Keratinocyte (primary cell): ENCODE measurements around the gene LCORL. TPM values are rescaled to one million over a fixed set of nuclear protein-coding genes. Genes with fewer than 3 reads are reported as not detected.

Experiments
- DNase-seq: peaks from one replicate; pipeline ENCODE4 v3.0.0-alpha.2; 2011; ENCODE audit warnings: low read depth, missing footprints, low spot score
- FAIRE-seq: peaks from 2 replicates; lab custom pipeline; 2011; peaks lifted over from hg19 to GRCh38; lab: Jason Lieb, UNC
- H2AFZ ChIP-seq: 2 replicates; pipeline ENCODE4 v1.6.0; 2012; ENCODE audit warnings: low read length, control low read depth, inconsistent platforms; ENCODE audit not compliant: control insufficient read depth
- H3K27ac ChIP-seq: 2 replicates; pipeline ENCODE4 v1.5.1; 2011; ENCODE audit warnings: low read length; ENCODE audit not compliant: control insufficient read depth, insufficient read depth
- H3K27me3 ChIP-seq: 3 replicates; pipeline ENCODE4 v1.6.0; 2011; ENCODE audit warnings: low read length; ENCODE audit not compliant: control insufficient read depth, insufficient read depth; ENCODE audit errors: extremely low read depth
- H3K36me3 ChIP-seq, 2 experiments: 2 replicates in 1 of 2; 3 replicates in 1 of 2; pipeline ENCODE4 v1.5.1; 2011; ENCODE audit warnings: low read length in 2 of 2, mild to moderate bottlenecking in 1 of 2; ENCODE audit not compliant: control insufficient read depth in 2 of 2, insufficient read depth in 2 of 2; ENCODE audit errors: extremely low read depth in 1 of 2
- H3K4me1 ChIP-seq: 3 replicates; pipeline ENCODE4 v1.5.1; 2011; ENCODE audit warnings: low read length; ENCODE audit not compliant: control insufficient read depth, insufficient read depth; ENCODE audit errors: extremely low read depth
- H3K4me2 ChIP-seq: 3 replicates; pipeline ENCODE4 v1.6.0; 2011; ENCODE audit warnings: low read depth, low read length; ENCODE audit not compliant: control insufficient read depth, insufficient read depth; ENCODE audit errors: extremely low read depth
- H3K4me3 ChIP-seq, 3 experiments: fragments of 200-600 bp in 1 of 3; sonication (generic) in 1 of 3; 2 replicates in 2 of 3; 3 replicates in 1 of 3; pipeline ENCODE4 v1.5.1; 2011 to 2016; ENCODE audit warnings: low read length in 3 of 3, mild to moderate bottlenecking in 3 of 3, control low read depth in 2 of 3, inconsistent platforms in 1 of 3, low read depth in 1 of 3, mixed read lengths in 1 of 3, mixed run types in 1 of 3, moderate library complexity in 1 of 3; ENCODE audit not compliant: control insufficient read depth in 2 of 3, insufficient read depth in 2 of 3; ENCODE audit errors: extremely low read depth in 1 of 3
- H3K79me2 ChIP-seq: 2 replicates; pipeline ENCODE4 v1.6.0; 2012; ENCODE audit warnings: low read length; ENCODE audit not compliant: control insufficient read depth, insufficient read depth
- H3K9ac ChIP-seq: 3 replicates; pipeline ENCODE4 v1.6.0; 2011; ENCODE audit warnings: low read length; ENCODE audit not compliant: control insufficient read depth, insufficient read depth; ENCODE audit errors: extremely low read depth
- H3K9me1 ChIP-seq: 3 replicates; pipeline ENCODE4 v1.6.0; 2011; ENCODE audit warnings: low read length; ENCODE audit not compliant: control insufficient read depth, insufficient read depth; ENCODE audit errors: extremely low read depth
- H3K9me3 ChIP-seq: 2 replicates; pipeline ENCODE4 v1.5.1; 2012; ENCODE audit warnings: low read depth, low read length; ENCODE audit not compliant: control insufficient read depth
- H4K20me1 ChIP-seq: 3 replicates; pipeline ENCODE4 v1.6.0; 2011; ENCODE audit warnings: low read length; ENCODE audit not compliant: control insufficient read depth, insufficient read depth; ENCODE audit errors: extremely low read depth
- EZH2 ChIP-seq: IDR thresholded peaks from one replicate; pipeline ENCODE4 v1.6.1; 2012; ENCODE audit warnings: inconsistent platforms, mild to moderate bottlenecking, low read length, moderate library complexity
- dilution Hi-C: fragments of 300-500 bp; cut with MboI; formaldehyde crosslinking; loops from one replicate; pipeline ENCODE4 v1.7.0; 2020; ENCODE audit warnings: low sequenced_read_pairs; ENCODE audit not compliant: extremely low pct_ligation_motif_present
- polyA plus RNA-seq, 5 experiments: library from polyadenylated mRNA; depleted of rRNA in 3 of 5; stranded (reverse) in 3 of 5; stranded (forward) in 1 of 5; unstranded in 1 of 5; fragments of >200 nt; gene quantifications; 1 replicate in 1 of 5; 2 replicates in 3 of 5; 3 replicates in 1 of 5; pipeline versions ENCODE4 v1.2.1 to v1.2.3, GENCODE V29; 2011 to 2012; ENCODE audit warnings: missing spikeins in 2 of 5, low read depth in 1 of 5, low replicate concordance in 1 of 5
- TF ChIP-seq, protein P1 (sequence below), 3 experiments: IDR thresholded peaks in 1 of 3; conservative IDR thresholded peaks in 1 of 3; optimal IDR thresholded peaks in 1 of 3; 2 replicates in 2 of 3; 3 replicates in 1 of 3; pipeline versions ENCODE3 to v1.5.1; 2011; ENCODE audit warnings: low read length in 3 of 3, mild to moderate bottlenecking in 3 of 3, moderate library complexity in 2 of 3, control low read depth in 1 of 3, inconsistent platforms in 1 of 3; ENCODE audit not compliant: insufficient read depth in 2 of 3; ENCODE audit errors: extremely low read depth in 1 of 3

LCORL gene
- polyA plus RNA-seq, 1 donor (not counting 4 experiments of a cell fraction or from before 2014, with no cell fraction given): 3.3 TPM

DNA sequence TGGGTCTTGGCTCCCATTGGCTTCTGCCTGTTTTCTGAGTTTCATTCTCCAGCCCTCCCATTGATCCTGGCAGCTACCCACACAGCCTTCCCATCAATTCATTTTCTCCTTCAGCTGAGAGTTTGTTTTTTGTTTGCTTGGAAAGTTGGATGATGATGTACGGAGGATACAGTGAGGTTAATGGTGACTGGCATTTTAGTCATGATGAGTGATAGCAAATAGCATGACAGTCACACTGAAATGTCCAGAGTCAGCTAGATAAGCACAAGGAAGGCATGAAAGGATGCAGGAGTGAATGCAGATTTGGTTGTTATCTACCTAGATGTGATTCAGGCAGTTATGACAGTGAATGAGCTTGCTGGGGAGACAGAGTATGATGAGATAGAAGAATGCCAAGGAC is 30.6 kb upstream of the LCORL start:
- TF ChIP-seq, protein P1, sequence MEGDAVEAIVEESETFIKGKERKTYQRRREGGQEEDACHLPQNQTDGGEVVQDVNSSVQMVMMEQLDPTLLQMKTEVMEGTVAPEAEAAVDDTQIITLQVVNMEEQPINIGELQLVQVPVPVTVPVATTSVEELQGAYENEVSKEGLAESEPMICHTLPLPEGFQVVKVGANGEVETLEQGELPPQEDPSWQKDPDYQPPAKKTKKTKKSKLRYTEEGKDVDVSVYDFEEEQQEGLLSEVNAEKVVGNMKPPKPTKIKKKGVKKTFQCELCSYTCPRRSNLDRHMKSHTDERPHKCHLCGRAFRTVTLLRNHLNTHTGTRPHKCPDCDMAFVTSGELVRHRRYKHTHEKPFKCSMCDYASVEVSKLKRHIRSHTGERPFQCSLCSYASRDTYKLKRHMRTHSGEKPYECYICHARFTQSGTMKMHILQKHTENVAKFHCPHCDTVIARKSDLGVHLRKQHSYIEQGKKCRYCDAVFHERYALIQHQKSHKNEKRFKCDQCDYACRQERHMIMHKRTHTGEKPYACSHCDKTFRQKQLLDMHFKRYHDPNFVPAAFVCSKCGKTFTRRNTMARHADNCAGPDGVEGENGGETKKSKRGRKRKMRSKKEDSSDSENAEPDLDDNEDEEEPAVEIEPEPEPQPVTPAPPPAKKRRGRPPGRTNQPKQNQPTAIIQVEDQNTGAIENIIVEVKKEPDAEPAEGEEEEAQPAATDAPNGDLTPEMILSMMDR (optimal IDR thresholded peaks at IDR 0.05 in 1 of 3, IDR thresholded peaks at IDR 0.05 in 1 of 3, conservative IDR thresholded peaks at IDR 0.05 in 1 of 3; ENCODE audit: extremely low read depth in 1 of 3, insufficient read depth in 2 of 3, low read length in 3 of 3): no peak
- TF ChIP-seq EZH2: no peak
- Histone ChIP-seq H3K27ac (no peak overlapping the region), H3K4me3 (no peak overlapping the region), H2AFZ (no peak overlapping the region), H3K79me2 (no peaks in the 10 kb centered on the region), H3K9me1 (no peaks in the 10 kb centered on the region), H4K20me1 (no peaks in the 10 kb centered on the region), H3K36me3 (no peaks in the 10 kb centered on the region), H3K4me2 (no peak overlapping the region), H3K4me1 (no peaks in the 10 kb centered on the region), H3K9me3 (no peaks in the 10 kb centered on the region), H3K27me3 (no peaks in the 10 kb centered on the region), H3K9ac (no peak overlapping the region)
- DNase-seq (no peak), FAIRE-seq (no peak)
- dilution Hi-C loops: no loop called here

- no peaks in the 10 kb centered on the region for H3K79me2 ChIP-seq
- H4K20me1 ChIP-seq: no peaks in the 10 kb centered on the region
- no peaks in the 10 kb centered on the region for H3K4me1 ChIP-seq
- H3K27me3 ChIP-seq: no peaks in the 10 kb centered on the region
- no peaks in the 10 kb centered on the region for H3K9me3 ChIP-seq
- no peak overlapping the region for H3K4me3 ChIP-seq
- H3K4me2 ChIP-seq: no peak overlapping the region
- no peak overlapping the region for H3K27ac ChIP-seq
- FAIRE-seq: no peak
- no peak overlapping the region for H3K9ac ChIP-seq
- no peak for DNase-seq
- dilution Hi-C loops: no loop called here
- TF ChIP-seq, protein P1 (optimal IDR thresholded peaks at IDR 0.05 in 1 of 3, IDR thresholded peaks at IDR 0.05 in 1 of 3, conservative IDR thresholded peaks at IDR 0.05 in 1 of 3; ENCODE audit: extremely low read depth in 1 of 3, insufficient read depth in 2 of 3, low read length in 3 of 3): no peak
- no peak for TF ChIP-seq EZH2
- H3K36me3 ChIP-seq: no peaks in the 10 kb centered on the region
- H2AFZ ChIP-seq: no peak overlapping the region
- no peaks in the 10 kb centered on the region for H3K9me1 ChIP-seq
Measured at GRCh38 chr4:18051281-18051680, 29.7 kb upstream of the LCORL start.
